ENCODE measurements around the gene VAV2. TPM values are rescaled to one million over a fixed set of nuclear protein-coding genes. Genes with fewer than 3 reads are reported as not detected.

Gene VAV2
- total RNA-seq, 1 donor from 2014 or later = 12.7 TPM

- no peak for TF ChIP-seq CTCF (IDR thresholded peaks at IDR 0.05)
- intact Hi-C loops (cut with DNase I) = no loop called here
- Histone ChIP-seq H3K36me3 (no peaks in the 10 kb centered on the region), H3K4me3 (no peak overlapping the region), H3K27ac (no peak overlapping the region), H3K4me1 (no peaks in the 10 kb centered on the region), H3K27me3 (no peaks in the 10 kb centered on the region), H3K9me3 (no peaks in the 10 kb centered on the region)
- no peak for DNase-seq (ENCODE audit: low spot score in 2 of 2)
These were observed 24.9 kb downstream of the VAV2 start for GRCh38 chr9:133967024-133967741.

DNA sequence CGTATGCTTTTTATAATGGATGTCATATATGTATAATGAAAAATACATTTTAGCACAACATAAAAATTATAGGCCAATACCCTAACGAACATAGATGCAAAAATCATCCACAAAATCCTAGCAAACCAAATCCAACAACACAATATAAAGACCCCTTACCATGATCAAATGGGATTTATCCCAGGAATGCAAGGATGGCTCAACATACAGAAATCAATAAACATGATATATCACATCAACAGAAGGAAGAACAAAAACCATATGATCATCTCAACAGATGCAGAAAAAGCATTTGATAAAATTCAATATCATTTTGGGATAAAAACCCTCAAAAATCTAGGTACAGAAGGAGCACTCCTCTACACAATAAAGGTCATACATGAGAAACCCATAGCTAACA lies 27.7 kb downstream of the VAV2 start:
- no peak overlapping the region for H3K4me3 ChIP-seq
- intact Hi-C loops (cut with DNase I) = no loop called here
- H3K27ac ChIP-seq = no peak overlapping the region
- DNase-seq (ENCODE audit: low spot score in 2 of 2) = no peak
- H3K4me1 ChIP-seq = no peaks in the 10 kb centered on the region
- H3K36me3 ChIP-seq = no peaks in the 10 kb centered on the region
- H3K9me3 ChIP-seq = no peaks in the 10 kb centered on the region
- no peak for TF ChIP-seq CTCF (IDR thresholded peaks at IDR 0.05)
- H3K27me3 ChIP-seq = no peaks in the 10 kb centered on the region

GRCh38 chr9:133963166-133963565 lies 29.0 kb downstream of the VAV2 start:
- H3K36me3 ChIP-seq = no peaks in the 10 kb centered on the region
- DNase-seq (ENCODE audit: low spot score in 2 of 2) = no peak
- no peaks in the 10 kb centered on the region for H3K4me1 ChIP-seq
- TF ChIP-seq CTCF (IDR thresholded peaks at IDR 0.05) = no peak
- intact Hi-C loops (cut with DNase I) = no loop called here
- H3K27ac ChIP-seq = no peak overlapping the region
- H3K9me3 ChIP-seq = no peaks in the 10 kb centered on the region
- H3K27me3 ChIP-seq = no peaks in the 10 kb centered on the region
- H3K4me3 ChIP-seq = no peak overlapping the region

DNA sequence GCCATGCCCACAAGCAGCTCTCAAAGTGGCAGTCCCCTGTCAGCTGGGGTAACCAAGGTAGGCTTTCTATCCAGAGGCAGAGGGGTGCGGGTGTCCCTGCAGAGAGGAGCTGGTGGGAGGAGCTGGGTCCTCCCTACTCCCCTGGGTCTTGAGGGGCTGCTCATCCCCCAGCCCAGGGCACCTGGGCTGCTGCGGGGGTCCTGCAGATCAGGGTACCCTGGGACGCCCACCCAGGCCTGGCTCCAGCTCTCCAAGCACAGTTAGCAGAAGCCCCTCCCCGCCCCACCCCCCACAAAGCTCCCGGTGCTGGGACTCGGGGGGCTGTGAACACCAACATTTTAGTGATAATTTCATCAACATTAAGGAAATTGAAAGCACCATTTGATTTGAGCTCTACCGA lies 29.8 kb downstream of the VAV2 start:
- no peak for DNase-seq (ENCODE audit: low spot score in 2 of 2)
- Histone ChIP-seq H3K4me3 (no peak overlapping the region), H3K4me1 (peaks cover 0 to under 1% of the 10 kb centered on the region in 2 donors), H3K36me3 (no peaks in the 10 kb centered on the region), H3K9me3 (no peaks in the 10 kb centered on the region), H3K27me3 (no peaks in the 10 kb centered on the region), H3K27ac (no peak overlapping the region)
- intact Hi-C loops (cut with DNase I) = no loop called here
- TF ChIP-seq CTCF (IDR thresholded peaks at IDR 0.05) = no peak

DNA sequence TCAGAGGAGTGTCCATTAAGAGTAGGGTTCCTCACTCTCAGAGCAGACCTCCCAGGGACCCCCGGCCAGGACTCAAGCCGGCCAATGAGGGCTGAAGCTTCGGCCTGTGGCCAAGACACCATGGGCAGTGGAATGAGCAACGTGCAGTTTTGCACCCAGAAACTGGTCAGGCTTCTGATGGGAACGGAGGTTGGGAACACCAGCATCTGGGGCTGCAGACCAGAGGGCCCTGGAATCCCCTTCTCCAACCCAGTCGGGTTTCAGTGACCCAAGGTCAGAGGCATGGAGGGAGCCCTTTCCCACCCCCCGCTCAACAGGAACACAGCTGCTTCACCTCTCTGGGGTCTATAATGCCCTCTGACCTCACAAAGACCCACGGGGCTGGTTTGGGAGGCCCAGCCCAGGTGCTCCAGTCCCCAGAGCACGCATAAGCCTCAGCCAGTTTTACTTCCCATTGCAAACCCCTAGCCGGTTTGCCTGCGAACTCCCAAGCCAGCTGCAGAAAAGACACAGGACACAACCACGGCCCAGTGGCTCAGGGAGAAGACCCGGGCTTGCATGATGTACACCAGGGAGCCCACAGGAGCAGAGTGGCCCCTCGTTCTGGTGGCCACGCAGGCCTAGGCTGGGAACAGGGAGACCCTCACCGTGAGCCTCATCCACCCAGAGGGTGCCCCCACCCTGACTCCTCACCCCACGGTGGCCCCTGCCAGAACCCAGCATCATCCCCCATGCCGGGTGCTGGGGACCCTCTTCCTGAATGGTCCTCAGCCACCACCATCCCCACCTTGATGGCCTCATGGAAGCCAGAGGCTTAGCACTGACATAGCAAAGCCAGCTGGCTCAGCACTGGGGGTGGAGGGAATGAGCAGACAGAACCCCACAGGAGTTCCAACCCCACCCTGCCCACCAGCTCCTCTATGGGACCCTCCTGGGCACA lies 30.6 kb downstream of the VAV2 start:
- peaks cover 5 to 9% of the 10 kb centered on the region in 2 donors for H3K4me1 ChIP-seq
- no peak overlapping the region for H3K4me3 ChIP-seq
- no peaks in the 10 kb centered on the region for H3K9me3 ChIP-seq
- intact Hi-C loops (cut with DNase I) = no loop called here
- TF ChIP-seq CTCF (IDR thresholded peaks at IDR 0.05) = no peak
- DNase-seq (ENCODE audit: low spot score in 2 of 2) = no peak
- no peaks in the 10 kb centered on the region for H3K36me3 ChIP-seq
- H3K27me3 ChIP-seq = no peaks in the 10 kb centered on the region
- H3K27ac ChIP-seq = no peak overlapping the region
